HEK293T (cell line): Measurements from ENCODE around the gene CDH1.

Source experiments
- ARNT ChIP-seq: fragments of 450-650 bp; IDR thresholded peaks from 2 replicates; pipeline ENCODE4 v1.6.1; 2017; ENCODE audit warnings: mild to moderate bottlenecking
- BHLHE40 ChIP-seq: fragments of 450-650 bp; IDR thresholded peaks from 2 replicates; pipeline ENCODE4 v1.6.1; 2016; ENCODE audit warnings: mild to moderate bottlenecking, moderate library complexity, borderline replicate concordance
- CTBP1 ChIP-seq: fragments of 450-650 bp; IDR thresholded peaks from 2 replicates; pipeline ENCODE4 v1.6.1; 2016; ENCODE audit warnings: borderline replicate concordance
- ELF4 ChIP-seq: fragments of 450-650 bp; IDR thresholded peaks from 2 replicates; pipeline ENCODE4 v1.6.1; 2017; ENCODE audit warnings: antibody characterized with exemption
- FOXA1 ChIP-seq: fragments of 450-650 bp; IDR thresholded peaks from 2 replicates; pipeline ENCODE4 v1.6.1; 2016; ENCODE audit warnings: mild to moderate bottlenecking
- FOXK2 ChIP-seq: fragments of 450-650 bp; IDR thresholded peaks from 2 replicates; pipeline ENCODE4 v1.6.1; 2016; ENCODE audit warnings: mild to moderate bottlenecking
- FOXM1 ChIP-seq: fragments of 450-650 bp; IDR thresholded peaks from 2 replicates; pipeline ENCODE4 v1.6.1; 2017; ENCODE audit warnings: mild to moderate bottlenecking, borderline replicate concordance
- HDGF ChIP-seq: fragments of 450-650 bp; IDR thresholded peaks from 2 replicates; pipeline ENCODE4 v1.6.1; 2017; ENCODE audit warnings: antibody characterized with exemption, borderline replicate concordance
- L3MBTL2 ChIP-seq: fragments of 450-650 bp; conservative IDR thresholded peaks from 2 replicates; pipeline ENCODE4 v1.6.1; 2016; ENCODE audit warnings: mild to moderate bottlenecking
- LEF1 ChIP-seq: fragments of 450-650 bp; IDR thresholded peaks from 2 replicates; pipeline ENCODE4 v1.6.1; 2017; ENCODE audit warnings: mild to moderate bottlenecking, borderline replicate concordance
- SP1 ChIP-seq: fragments of 450-650 bp; IDR thresholded peaks from 2 replicates; pipeline ENCODE4 v1.6.1; 2017
- SUZ12 ChIP-seq: fragments of 450-650 bp; IDR thresholded peaks from 2 replicates; pipeline ENCODE4 v1.6.1; 2016; ENCODE audit warnings: mild to moderate bottlenecking
- ZNF384 ChIP-seq: fragments of 450-650 bp; IDR thresholded peaks from 2 replicates; pipeline ENCODE4 v1.6.1; 2016
- TF ChIP-seq, protein P1 (sequence below): fragments of 450-650 bp; IDR thresholded peaks from 2 replicates; pipeline ENCODE4 v1.6.1; 2016

DNA sequence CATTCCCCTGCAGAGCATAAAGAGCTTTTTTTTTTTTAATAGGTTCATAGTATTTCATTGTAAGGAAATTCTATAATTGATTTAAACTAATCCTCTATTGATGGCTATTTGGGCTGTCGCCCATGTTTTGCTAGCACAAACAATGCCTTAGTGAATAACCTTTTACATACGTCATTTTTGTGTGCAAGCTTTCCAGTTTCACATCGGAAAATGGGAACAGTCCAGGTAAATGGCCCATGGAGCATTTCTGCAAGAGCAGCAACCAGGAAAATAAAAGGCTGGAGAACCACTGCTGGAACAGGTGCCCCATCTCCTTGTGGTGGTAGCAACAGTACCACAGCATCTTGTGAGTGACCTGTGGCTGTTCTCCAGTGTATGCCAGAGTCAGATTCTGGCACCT is 48.6 kb downstream of the CDH1 start:
- no peak for TF ChIP-seq FOXK2
- no peak for TF ChIP-seq FOXM1
- TF ChIP-seq ZNF384, result no peak
- TF ChIP-seq, protein P1, sequence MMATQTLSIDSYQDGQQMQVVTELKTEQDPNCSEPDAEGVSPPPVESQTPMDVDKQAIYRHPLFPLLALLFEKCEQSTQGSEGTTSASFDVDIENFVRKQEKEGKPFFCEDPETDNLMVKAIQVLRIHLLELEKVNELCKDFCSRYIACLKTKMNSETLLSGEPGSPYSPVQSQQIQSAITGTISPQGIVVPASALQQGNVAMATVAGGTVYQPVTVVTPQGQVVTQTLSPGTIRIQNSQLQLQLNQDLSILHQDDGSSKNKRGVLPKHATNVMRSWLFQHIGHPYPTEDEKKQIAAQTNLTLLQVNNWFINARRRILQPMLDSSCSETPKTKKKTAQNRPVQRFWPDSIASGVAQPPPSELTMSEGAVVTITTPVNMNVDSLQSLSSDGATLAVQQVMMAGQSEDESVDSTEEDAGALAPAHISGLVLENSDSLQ, result no peak
- TF ChIP-seq CTBP1, result no peak
- no peak for TF ChIP-seq SUZ12
- TF ChIP-seq HDGF, result no peak
- no peak for TF ChIP-seq SP1
- no peak for TF ChIP-seq ARNT
- no peak for TF ChIP-seq LEF1
- no peak for TF ChIP-seq FOXA1
- TF ChIP-seq BHLHE40, result no peak
- no peak for TF ChIP-seq L3MBTL2
- TF ChIP-seq ELF4, result no peak
